HG03571 (cell line): ENCODE results near the gene MRPL49.
A peak's percentile ranks its signal among the peaks of the same experiment; 100 is the strongest.
"Not testable (repeated sequence)": the region's sequence is repeated elsewhere in the genome, so short reads cannot be mapped to it uniquely, and the experiment has no call there.

Experiments used
- ATAC-seq: cut with Tn5 transposase; IDR thresholded peaks from one replicate; pipeline ENCODE4 v1.9.1; 2021; ENCODE audit not compliant: unreplicated experiment

MRPL49 gene

GRCh38 chr11:65117206-65118096, 4.7 kb upstream of the MRPL49 start, which contains the start of gene ZNHIT2:
Gene ZNHIT2 (minus strand): TSS chr11:65117701. CDS start chr11:65117653, 48 bp downstream.
- peak; percentile 55 for ATAC-seq

GRCh38 chr11:65118097-65118837, 3.9 kb upstream of the MRPL49 start:
- no peak for ATAC-seq

GRCh38 chr11:65118891-65119669, 3.0 kb upstream of the MRPL49 start:
- not testable (repeated sequence) for ATAC-seq

GRCh38 chr11:65119670-65119995, 2.5 kb upstream of the MRPL49 start:
- ATAC-seq, result no peak

- no peak for ATAC-seq
Observed at GRCh38 chr11:65120831-65121230, 1.3 kb upstream of the MRPL49 start.

GRCh38 chr11:65121447-65121864, 665 bp upstream of the MRPL49 start:
- no peak for ATAC-seq

GRCh38 chr11:65124480-65125196, 2.5 kb downstream of the MRPL49 start:
- no peak for ATAC-seq

- no peak for ATAC-seq
Observed at GRCh38 chr11:65125197-65126056, 3.3 kb downstream of the MRPL49 start.

GRCh38 chr11:65126624-65127274, 4.6 kb downstream of the MRPL49 start:
- no peak for ATAC-seq

GRCh38 chr11:65127473-65128181, 5.5 kb downstream of the MRPL49 start:
- no peak for ATAC-seq

- ATAC-seq, result no peak
Observed at GRCh38 chr11:65128182-65129145, 6.3 kb downstream of the MRPL49 start.

GRCh38 chr11:65129649-65130441, 7.7 kb downstream of the MRPL49 start:
- ATAC-seq, result no peak

GRCh38 chr11:65130631-65131416, 8.7 kb downstream of the MRPL49 start:
- ATAC-seq, result no peak

- ATAC-seq, result no peak
Observed at GRCh38 chr11:65131417-65131776, 9.3 kb downstream of the MRPL49 start.

GRCh38 chr11:65131895-65132237, 9.7 kb downstream of the MRPL49 start:
- ATAC-seq, result no peak
